GM12872 (cell line): ENCODE measurements around the gene RNF115.

ENCODE experiments used
- TF ChIP-seq, protein P1 (sequence below): IDR thresholded peaks from 3 replicates; pipeline ENCODE4 v1.5.1; 2011; ENCODE audit warnings: low read depth, mild to moderate bottlenecking, low read length, moderate library complexity; ENCODE audit not compliant: insufficient read depth

The RNF115 gene

DNA sequence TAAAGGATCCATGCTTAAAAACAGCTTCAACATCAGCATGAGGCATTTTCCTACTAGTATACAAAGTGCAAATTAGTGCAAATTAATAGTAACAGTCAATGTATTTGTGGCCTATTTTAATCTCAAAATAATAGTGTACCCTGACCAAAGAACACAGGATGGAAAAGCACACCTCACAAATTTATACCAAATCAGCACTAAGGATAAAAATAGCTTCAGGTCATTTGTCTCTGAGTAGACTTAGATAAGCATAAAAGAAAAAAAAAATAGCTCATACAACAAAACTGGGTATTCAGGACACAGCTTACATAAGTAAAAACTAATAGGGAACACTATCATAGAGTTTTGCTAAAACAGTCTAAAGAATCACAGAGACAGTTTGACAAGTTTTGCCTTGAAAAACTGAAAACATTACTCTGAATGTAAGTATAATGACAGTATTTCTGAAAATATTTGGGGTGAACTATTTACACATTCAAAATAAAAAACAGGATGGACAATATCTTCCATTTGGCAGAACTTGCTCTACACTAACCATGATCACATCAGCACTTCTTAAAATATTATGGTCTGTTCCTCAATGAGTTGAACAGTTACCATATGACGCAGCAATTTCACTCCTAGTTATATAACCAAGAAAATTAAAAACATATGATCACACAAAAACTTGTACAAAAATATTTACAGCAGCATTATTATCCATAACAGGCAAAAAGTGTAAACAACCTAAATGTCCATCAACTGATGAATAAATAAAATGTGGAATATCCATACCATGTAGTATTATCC, 46.3 kb downstream of the RNF115 start:
- TF ChIP-seq, protein P1, sequence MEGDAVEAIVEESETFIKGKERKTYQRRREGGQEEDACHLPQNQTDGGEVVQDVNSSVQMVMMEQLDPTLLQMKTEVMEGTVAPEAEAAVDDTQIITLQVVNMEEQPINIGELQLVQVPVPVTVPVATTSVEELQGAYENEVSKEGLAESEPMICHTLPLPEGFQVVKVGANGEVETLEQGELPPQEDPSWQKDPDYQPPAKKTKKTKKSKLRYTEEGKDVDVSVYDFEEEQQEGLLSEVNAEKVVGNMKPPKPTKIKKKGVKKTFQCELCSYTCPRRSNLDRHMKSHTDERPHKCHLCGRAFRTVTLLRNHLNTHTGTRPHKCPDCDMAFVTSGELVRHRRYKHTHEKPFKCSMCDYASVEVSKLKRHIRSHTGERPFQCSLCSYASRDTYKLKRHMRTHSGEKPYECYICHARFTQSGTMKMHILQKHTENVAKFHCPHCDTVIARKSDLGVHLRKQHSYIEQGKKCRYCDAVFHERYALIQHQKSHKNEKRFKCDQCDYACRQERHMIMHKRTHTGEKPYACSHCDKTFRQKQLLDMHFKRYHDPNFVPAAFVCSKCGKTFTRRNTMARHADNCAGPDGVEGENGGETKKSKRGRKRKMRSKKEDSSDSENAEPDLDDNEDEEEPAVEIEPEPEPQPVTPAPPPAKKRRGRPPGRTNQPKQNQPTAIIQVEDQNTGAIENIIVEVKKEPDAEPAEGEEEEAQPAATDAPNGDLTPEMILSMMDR, result no peak

GRCh38 chr1:145773423-145773822, 50.5 kb downstream of the RNF115 start:
- TF ChIP-seq, protein P1, result no peak

GRCh38 chr1:145771056-145771455, 52.8 kb downstream of the RNF115 start:
- TF ChIP-seq, protein P1, result no peak

DNA sequence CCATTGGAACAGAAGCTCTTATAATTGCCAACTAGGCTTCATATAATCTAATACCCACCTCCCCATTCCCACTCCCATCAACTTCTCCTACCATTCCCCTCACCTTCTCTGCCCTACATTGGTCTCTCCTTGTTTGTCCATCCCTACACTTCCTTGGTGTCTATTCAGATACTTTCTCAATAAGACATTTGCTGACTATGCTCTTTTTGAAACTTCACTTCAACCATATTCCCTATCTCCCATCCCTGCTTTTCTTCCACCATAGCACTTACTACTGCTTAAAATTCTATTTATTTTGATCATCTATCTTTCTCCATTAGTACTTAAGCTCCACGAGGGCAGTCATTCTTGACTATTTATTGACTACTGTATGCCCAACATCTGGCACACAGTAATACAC, 64.2 kb downstream of the RNF115 start:
- TF ChIP-seq, protein P1, result no peak

DNA sequence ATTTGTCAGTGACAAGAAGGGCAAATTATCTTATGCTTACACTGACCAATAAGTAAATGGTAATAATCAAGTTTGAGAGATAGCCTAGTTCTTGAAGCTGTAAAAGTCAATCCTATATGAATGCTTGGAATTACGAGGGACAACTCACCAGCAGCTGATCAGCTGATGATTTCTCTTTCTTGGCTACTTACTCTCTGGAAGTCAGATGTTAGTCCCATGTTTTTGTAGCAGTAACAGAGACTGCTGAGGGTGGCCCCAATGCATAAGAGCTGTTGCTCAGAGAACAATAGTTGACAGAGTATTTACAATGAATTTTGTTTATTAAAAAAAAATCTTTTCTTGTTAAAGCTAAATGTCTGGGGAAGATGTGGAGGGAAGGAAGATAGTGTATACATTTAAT, 65.3 kb downstream of the RNF115 start:
- TF ChIP-seq, protein P1, result no peak

GRCh38 chr1:145758116-145758515, 65.8 kb downstream of the RNF115 start:
- TF ChIP-seq, protein P1, result no peak

GRCh38 chr1:145757420-145757819, 66.5 kb downstream of the RNF115 start:
- TF ChIP-seq, protein P1, result no peak
